ENCODE results near the gene AGAP5.
"Not testable (repeated sequence)": the region's sequence is repeated elsewhere in the genome, so short reads cannot be mapped to it uniquely, and the experiment has no call there.

The AGAP5 gene

GRCh38 chr10:73674546-73674945, 23.4 kb downstream of the AGAP5 start:
- not testable (repeated sequence) for H2AFZ ChIP-seq (ENCODE audit: low read length); H2AK5ac ChIP-seq (ENCODE audit: low read depth, low read length); H3K4ac ChIP-seq (ENCODE audit: low read length); H3K4me2 ChIP-seq (ENCODE audit: insufficient read depth, low read length, poor library complexity, severe bottlenecking); H3K14ac ChIP-seq (ENCODE audit: low read length); H3K36me3 ChIP-seq (replicated peaks in 1 of 2; ENCODE audit: control insufficient read depth in 2 of 2, insufficient read depth in 2 of 2, low read length in 2 of 2); H4K91ac ChIP-seq (ENCODE audit: low read depth, low read length, poor library complexity); H3K4me3 ChIP-seq (ENCODE audit: low read length in 2 of 2); H3K23ac ChIP-seq (ENCODE audit: low read depth, low read length, poor library complexity); H2BK120ac ChIP-seq (ENCODE audit: low read depth, low read length); H4K8ac ChIP-seq (ENCODE audit: low read depth, low read length); H3K18ac ChIP-seq (ENCODE audit: low read length); H2BK5ac ChIP-seq (ENCODE audit: low read length); H3K79me1 ChIP-seq (ENCODE audit: low read depth, low read length); H3K4me1 ChIP-seq (ENCODE audit: control insufficient read depth in 2 of 2, insufficient read depth in 1 of 2, low read depth in 1 of 2, low read length in 2 of 2); H3K9me3 ChIP-seq (replicated peaks in 1 of 2; ENCODE audit: control insufficient read depth in 2 of 2, insufficient read depth in 1 of 2, low read depth in 1 of 2, low read length in 2 of 2); H2BK12ac ChIP-seq (ENCODE audit: low read length); H3K27ac ChIP-seq (replicated peaks; ENCODE audit: low read length); H2BK15ac ChIP-seq (ENCODE audit: low read length); H3K27me3 ChIP-seq (ENCODE audit: control insufficient read depth in 3 of 3, insufficient read depth in 3 of 3, low read depth in 1 of 3, low read length in 3 of 3); H3K9ac ChIP-seq (ENCODE audit: low read depth, low read length, poor library complexity); DNase-seq (ENCODE audit: low spot score)
- WGBS, 2 donors (ENCODE audit: extremely low coverage in 2 of 2, insufficient read length in 2 of 2, insufficient replicate concordance in 1 of 2) = no CpG with 5 or more reads among the region's 20 CpGs

- no CpG with 5 or more reads among the region's 4 CpGs for WGBS, 2 donors (ENCODE audit: extremely low coverage in 2 of 2, insufficient read length in 2 of 2, insufficient replicate concordance in 1 of 2)
- H3K36me3 ChIP-seq (replicated peaks in 1 of 2; ENCODE audit: control insufficient read depth in 2 of 2, insufficient read depth in 2 of 2, low read length in 2 of 2); H3K9ac ChIP-seq (ENCODE audit: low read depth, low read length, poor library complexity); H2AFZ ChIP-seq (ENCODE audit: low read length); H3K4me3 ChIP-seq (ENCODE audit: low read length in 2 of 2); H2BK120ac ChIP-seq (ENCODE audit: low read depth, low read length); H3K4ac ChIP-seq (ENCODE audit: low read length); H3K27ac ChIP-seq (replicated peaks; ENCODE audit: low read length); H3K4me1 ChIP-seq (ENCODE audit: control insufficient read depth in 2 of 2, insufficient read depth in 1 of 2, low read depth in 1 of 2, low read length in 2 of 2); H3K18ac ChIP-seq (ENCODE audit: low read length); H2BK12ac ChIP-seq (ENCODE audit: low read length); H2BK15ac ChIP-seq (ENCODE audit: low read length); H3K27me3 ChIP-seq (ENCODE audit: control insufficient read depth in 3 of 3, insufficient read depth in 3 of 3, low read depth in 1 of 3, low read length in 3 of 3); H3K23ac ChIP-seq (ENCODE audit: low read depth, low read length, poor library complexity); DNase-seq (ENCODE audit: low spot score); H3K14ac ChIP-seq (ENCODE audit: low read length); H4K91ac ChIP-seq (ENCODE audit: low read depth, low read length, poor library complexity); H2BK5ac ChIP-seq (ENCODE audit: low read length); H3K9me3 ChIP-seq (replicated peaks in 1 of 2; ENCODE audit: control insufficient read depth in 2 of 2, insufficient read depth in 1 of 2, low read depth in 1 of 2, low read length in 2 of 2); H2AK5ac ChIP-seq (ENCODE audit: low read depth, low read length); H3K4me2 ChIP-seq (ENCODE audit: insufficient read depth, low read length, poor library complexity, severe bottlenecking); H4K8ac ChIP-seq (ENCODE audit: low read depth, low read length); H3K79me1 ChIP-seq (ENCODE audit: low read depth, low read length): not testable (repeated sequence)
Observed at GRCh38 chr10:73668378-73668777, 29.5 kb downstream of the AGAP5 start.

GRCh38 chr10:73666153-73666809, 31.6 kb downstream of the AGAP5 start:
- not testable (repeated sequence) for H3K4ac ChIP-seq (ENCODE audit: low read length); H3K79me1 ChIP-seq (ENCODE audit: low read depth, low read length); H3K27ac ChIP-seq (replicated peaks; ENCODE audit: low read length); H2BK15ac ChIP-seq (ENCODE audit: low read length); H2BK120ac ChIP-seq (ENCODE audit: low read depth, low read length); H4K8ac ChIP-seq (ENCODE audit: low read depth, low read length); H2BK5ac ChIP-seq (ENCODE audit: low read length); H3K4me1 ChIP-seq (ENCODE audit: control insufficient read depth in 2 of 2, insufficient read depth in 1 of 2, low read depth in 1 of 2, low read length in 2 of 2); H3K4me3 ChIP-seq (ENCODE audit: low read length in 2 of 2); H3K18ac ChIP-seq (ENCODE audit: low read length); H3K4me2 ChIP-seq (ENCODE audit: insufficient read depth, low read length, poor library complexity, severe bottlenecking); H2BK12ac ChIP-seq (ENCODE audit: low read length); H4K91ac ChIP-seq (ENCODE audit: low read depth, low read length, poor library complexity); DNase-seq (ENCODE audit: low spot score); H3K27me3 ChIP-seq (ENCODE audit: control insufficient read depth in 3 of 3, insufficient read depth in 3 of 3, low read depth in 1 of 3, low read length in 3 of 3); H3K14ac ChIP-seq (ENCODE audit: low read length); H3K23ac ChIP-seq (ENCODE audit: low read depth, low read length, poor library complexity); H2AFZ ChIP-seq (ENCODE audit: low read length); H3K9me3 ChIP-seq (replicated peaks in 1 of 2; ENCODE audit: control insufficient read depth in 2 of 2, insufficient read depth in 1 of 2, low read depth in 1 of 2, low read length in 2 of 2); H3K36me3 ChIP-seq (replicated peaks in 1 of 2; ENCODE audit: control insufficient read depth in 2 of 2, insufficient read depth in 2 of 2, low read length in 2 of 2); H3K9ac ChIP-seq (ENCODE audit: low read depth, low read length, poor library complexity); H2AK5ac ChIP-seq (ENCODE audit: low read depth, low read length)
- WGBS, 2 donors (ENCODE audit: extremely low coverage in 2 of 2, insufficient read length in 2 of 2, insufficient replicate concordance in 1 of 2) = no CpG with 5 or more reads among the region's 5 CpGs

- DNase-seq (ENCODE audit: low spot score); H3K79me1 ChIP-seq (ENCODE audit: low read depth, low read length); H3K4me2 ChIP-seq (ENCODE audit: insufficient read depth, low read length, poor library complexity, severe bottlenecking); H2BK15ac ChIP-seq (ENCODE audit: low read length); H3K14ac ChIP-seq (ENCODE audit: low read length); H3K9ac ChIP-seq (ENCODE audit: low read depth, low read length, poor library complexity); H3K27me3 ChIP-seq (ENCODE audit: control insufficient read depth in 3 of 3, insufficient read depth in 3 of 3, low read depth in 1 of 3, low read length in 3 of 3); H3K9me3 ChIP-seq (replicated peaks in 1 of 2; ENCODE audit: control insufficient read depth in 2 of 2, insufficient read depth in 1 of 2, low read depth in 1 of 2, low read length in 2 of 2); H3K23ac ChIP-seq (ENCODE audit: low read depth, low read length, poor library complexity); H2BK120ac ChIP-seq (ENCODE audit: low read depth, low read length); H3K27ac ChIP-seq (replicated peaks; ENCODE audit: low read length); H4K8ac ChIP-seq (ENCODE audit: low read depth, low read length); H3K18ac ChIP-seq (ENCODE audit: low read length); H2AK5ac ChIP-seq (ENCODE audit: low read depth, low read length); H3K4me1 ChIP-seq (ENCODE audit: control insufficient read depth in 2 of 2, insufficient read depth in 1 of 2, low read depth in 1 of 2, low read length in 2 of 2); H3K4ac ChIP-seq (ENCODE audit: low read length); H2BK5ac ChIP-seq (ENCODE audit: low read length); H3K4me3 ChIP-seq (ENCODE audit: low read length in 2 of 2); H2BK12ac ChIP-seq (ENCODE audit: low read length); H3K36me3 ChIP-seq (replicated peaks in 1 of 2; ENCODE audit: control insufficient read depth in 2 of 2, insufficient read depth in 2 of 2, low read length in 2 of 2); H2AFZ ChIP-seq (ENCODE audit: low read length); H4K91ac ChIP-seq (ENCODE audit: low read depth, low read length, poor library complexity): not testable (repeated sequence)
- no CpG with 5 or more reads among the region's 3 CpGs for WGBS, 2 donors (ENCODE audit: extremely low coverage in 2 of 2, insufficient read length in 2 of 2, insufficient replicate concordance in 1 of 2)
Observed at GRCh38 chr10:73665581-73665980, 32.3 kb downstream of the AGAP5 start.

Data from neuronal stem cell (in vitro differentiated cells).